Measurements from ENCODE around the gene NPTN. TPM values are rescaled to one million over a fixed set of nuclear protein-coding genes. Genes with fewer than 3 reads are reported as not detected.

The NPTN gene
- total and polyA plus RNA-seq, 2 of the 13 experiments (the other 11 are each of a cell fraction or from before 2014, with no cell fraction given): 78.0 to 110 TPM

DNA sequence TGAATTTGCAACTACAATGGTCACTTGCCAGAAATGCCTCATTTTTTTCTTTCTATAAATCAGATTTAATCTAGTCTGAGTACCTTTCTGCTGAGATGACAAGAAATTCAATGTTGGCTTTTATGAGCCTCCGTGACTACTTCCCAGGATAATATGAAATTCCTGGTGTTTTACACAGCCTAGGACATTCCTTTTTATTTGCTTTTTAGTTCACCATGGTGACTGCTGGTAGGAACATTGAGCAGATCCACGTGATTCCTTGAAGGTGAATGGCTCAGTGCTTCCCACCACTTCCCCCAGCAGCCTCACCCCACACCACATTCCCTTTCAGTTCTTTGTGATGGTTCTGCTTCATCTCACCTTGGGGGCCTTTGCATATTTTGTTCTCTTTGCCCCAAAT is 4.3 kb upstream of the NPTN start:
- no peak overlapping the region for H3K9ac ChIP-seq (ENCODE audit: insufficient read depth, low read depth, low read length)
- TF ChIP-seq EZH2 (conservative IDR thresholded peaks at IDR 0.05; ENCODE audit: low read depth, low read length) (no peak), MAFK (conservative IDR thresholded peaks at IDR 0.05 in 1 of 2, IDR thresholded peaks at IDR 0.05 in 1 of 2; ENCODE audit: low read length in 2 of 2) (peak; percentile 33 to 63; a peak in 3 of 4 replicates), ZNF569 (CRISPR knock-in tag; IDR thresholded peaks at IDR 0.05; ENCODE audit: borderline replicate concordance) (no peak), MAFF (IDR thresholded peaks at IDR 0.05; ENCODE audit: low read depth, low read length) (peak; percentile 39; the same call in 1 of the 2 replicates), TOPORS (CRISPR knock-in tag; IDR thresholded peaks at IDR 0.05) (no peak), SKI (IDR thresholded peaks at IDR 0.05; ENCODE audit: partially characterized antibody) (no peak), ELF4 (CRISPR knock-in tag; IDR thresholded peaks at IDR 0.05; ENCODE audit: borderline replicate concordance) (no peak), ZFAT (CRISPR knock-in tag; conservative IDR thresholded peaks at IDR 0.05) (no peak), GRHL1 (CRISPR knock-in tag; conservative IDR thresholded peaks at IDR 0.05) (no peak)
- ChIA-PET CTCF (ENCODE audit: low intra/inter-chr PET ratio, low total read pairs) (interaction anchor here (1.0 to 2.2 kb wide), 3 partner anchors 40 to 77 kb away, joined by 4 to 25 read pairs (median 7); no protein-coding TSS in a partner anchor), POLR2A (no interaction called here)
- in situ Hi-C loops (cut with HindIII; ENCODE audit: extremely low pct_ligation_motif_present, low pct_unique_long_range_greater_than_20kb): loop anchor here (5.0 kb wide), 1 partner anchor 75 kb away; no protein-coding TSS in a partner anchor
- peaks cover 2% of the 10 kb centered on the region for H3K79me2 ChIP-seq (ENCODE audit: insufficient read depth, low read length)
- DNase-seq (ENCODE audit: low spot score): no peak
- 2% methylated on average over 2 of the region's 2 CpGs for WGBS (ENCODE audit: low lambda C conversion rate)
- H3K27ac ChIP-seq (ENCODE audit: extremely low read length, insufficient read depth, low read length): no peak overlapping the region
- H3K9me3 ChIP-seq (ENCODE audit: low read length): no peaks in the 10 kb centered on the region
- H4K20me1 ChIP-seq (ENCODE audit: insufficient read depth, low read length): no peaks in the 10 kb centered on the region
- H3K4me2 ChIP-seq (ENCODE audit: low read depth, low read length): no peak overlapping the region
- FAIRE-seq: no peak
- no peak for ATAC-seq
- peaks cover 36% of the 10 kb centered on the region for H3K4me1 ChIP-seq (ENCODE audit: insufficient read depth, low read length)
- intact Hi-C loops (cut with micrococcal nuclease; ENCODE audit: unreplicated experiment): loop anchor here (5.0 kb wide), 2 partner anchors 50 to 65 kb away; no protein-coding TSS in a partner anchor
- no peak overlapping the region for H3K4me3 ChIP-seq (replicated peaks in 1 of 3; ENCODE audit: insufficient read depth in 1 of 3, low read depth in 2 of 3, low read length in 3 of 3)
- H3K27me3 ChIP-seq (ENCODE audit: control insufficient read depth in 1 of 2, insufficient read depth in 2 of 2, low read length in 2 of 2): peaks cover 0 to 7% of the 10 kb centered on the region in 2 experiments; a peak in 1 of 5 replicates
- no peak overlapping the region for H2AFZ ChIP-seq (ENCODE audit: low read length)
- BruUV-seq (replicated peaks): no TSS peak
- no peaks in the 10 kb centered on the region for H3K36me3 ChIP-seq (replicated peaks in 1 of 2; ENCODE audit: control insufficient read depth in 1 of 2, insufficient read depth in 2 of 2, low read length in 2 of 2)

All from HepG2 (cell line).